Measurements from ENCODE around the gene WDR20.
A peak's percentile ranks its signal among the peaks of the same experiment; 100 is the strongest.
"Not testable (repeated sequence)": the region's sequence is repeated elsewhere in the genome, so short reads cannot be mapped to it uniquely, and the experiment has no call there.

WDR20 gene

GRCh38 chr14:102139286-102140026 lies at the start of gene WDR20:
WDR20 (plus strand) TSS chr14:102139897; CDS start chr14:102139924, 27 bp downstream.
- DNase-seq = peak; percentile 95 to 99

- DNase-seq = no peak
Measured at GRCh38 chr14:102090713-102091112, 49.0 kb upstream of the WDR20 start.

GRCh38 chr14:102092806-102093205 lies 46.9 kb upstream of the WDR20 start:
- no peak for DNase-seq

- DNase-seq = no peak
Measured at GRCh38 chr14:102094101-102094500, 45.6 kb upstream of the WDR20 start.

- DNase-seq = no peak
Measured at GRCh38 chr14:102095231-102095870, 44.3 kb upstream of the WDR20 start.

- no peak for DNase-seq
Measured at GRCh38 chr14:102095871-102096568, 43.7 kb upstream of the WDR20 start.

- peak; percentile 61 to 80 for DNase-seq
Measured at GRCh38 chr14:102096569-102097188, 43.0 kb upstream of the WDR20 start.

GRCh38 chr14:102097441-102098135 lies 42.1 kb upstream of the WDR20 start:
- no peak for DNase-seq

GRCh38 chr14:102103062-102103695 lies 36.5 kb upstream of the WDR20 start:
- DNase-seq = no peak

- DNase-seq = no peak
Measured at GRCh38 chr14:102105369-102105768, 34.3 kb upstream of the WDR20 start.

GRCh38 chr14:102109332-102109731 lies 30.4 kb upstream of the WDR20 start:
- not testable (repeated sequence) for DNase-seq

- DNase-seq = no peak
Measured at GRCh38 chr14:102111101-102111500, 28.6 kb upstream of the WDR20 start.

GRCh38 chr14:102116361-102117180 lies 23.1 kb upstream of the WDR20 start:
- DNase-seq = no peak

GRCh38 chr14:102117852-102118251 lies 21.8 kb upstream of the WDR20 start:
- DNase-seq = no peak

- DNase-seq = no peak
Measured at GRCh38 chr14:102120888-102121287, 18.8 kb upstream of the WDR20 start.

GRCh38 chr14:102121567-102121966 lies 18.1 kb upstream of the WDR20 start:
- no peak for DNase-seq

GRCh38 chr14:102124419-102124818 lies 15.3 kb upstream of the WDR20 start:
- no peak for DNase-seq

GRCh38 chr14:102125546-102125945 lies 14.2 kb upstream of the WDR20 start:
- DNase-seq = no peak

- no peak for DNase-seq
Measured at GRCh38 chr14:102126807-102127455, 12.8 kb upstream of the WDR20 start.

- DNase-seq = no peak
Measured at GRCh38 chr14:102131741-102132140, 8.0 kb upstream of the WDR20 start.

GRCh38 chr14:102134021-102134420 lies 5.7 kb upstream of the WDR20 start:
- not testable (repeated sequence) for DNase-seq
